ENCODE results near the gene PRTFDC1.
"Not testable (repeated sequence)": the region's sequence is repeated elsewhere in the genome, so short reads cannot be mapped to it uniquely, and the experiment has no call there.

PRTFDC1 gene

GRCh38 chr10:24929904-24930303 lies 22.5 kb downstream of the PRTFDC1 start:
- no peak for DNase-seq
- Mint-ChIP-seq H3K27me3 (no peaks in the 10 kb centered on the region), H3K9me3 (no peaks in the 10 kb centered on the region), H3K4me1 (ENCODE audit: low read depth) (peaks cover 9% of the 10 kb centered on the region), H3K4me3 (no peak overlapping the region), H3K36me3 (ENCODE audit: low read depth) (no peaks in the 10 kb centered on the region), H3K27ac (no peak overlapping the region)

GRCh38 chr10:24929056-24929544 lies 23.3 kb downstream of the PRTFDC1 start:
- DNase-seq = no peak
- H3K4me3 Mint-ChIP-seq = no peak overlapping the region
- H3K4me1 Mint-ChIP-seq (ENCODE audit: low read depth) = peaks cover 9% of the 10 kb centered on the region
- no peaks in the 10 kb centered on the region for H3K27me3 Mint-ChIP-seq
- no peaks in the 10 kb centered on the region for H3K36me3 Mint-ChIP-seq (ENCODE audit: low read depth)
- H3K27ac Mint-ChIP-seq = no peak overlapping the region
- peaks cover 3% of the 10 kb centered on the region for H3K9me3 Mint-ChIP-seq

GRCh38 chr10:24928163-24928562 lies 24.2 kb downstream of the PRTFDC1 start:
- H3K4me1 Mint-ChIP-seq (ENCODE audit: low read depth) = peaks cover 9% of the 10 kb centered on the region
- peaks cover 3% of the 10 kb centered on the region for H3K9me3 Mint-ChIP-seq
- no peak for DNase-seq
- H3K27me3 Mint-ChIP-seq = no peaks in the 10 kb centered on the region
- no peaks in the 10 kb centered on the region for H3K36me3 Mint-ChIP-seq (ENCODE audit: low read depth)
- no peak overlapping the region for H3K4me3 Mint-ChIP-seq
- H3K27ac Mint-ChIP-seq = no peak overlapping the region

GRCh38 chr10:24926557-24926956 lies 25.8 kb downstream of the PRTFDC1 start:
- H3K36me3 Mint-ChIP-seq (ENCODE audit: low read depth) = peaks cover 3% of the 10 kb centered on the region
- H3K4me1 Mint-ChIP-seq (ENCODE audit: low read depth) = peaks cover 21% of the 10 kb centered on the region
- H3K27ac Mint-ChIP-seq = no peak overlapping the region
- DNase-seq = no peak
- H3K9me3 Mint-ChIP-seq = peaks cover 6% of the 10 kb centered on the region
- no peaks in the 10 kb centered on the region for H3K27me3 Mint-ChIP-seq
- H3K4me3 Mint-ChIP-seq = no peak overlapping the region

GRCh38 chr10:24925799-24926198 lies 26.6 kb downstream of the PRTFDC1 start:
- Mint-ChIP-seq H3K27me3 (no peaks in the 10 kb centered on the region), H3K27ac (no peak overlapping the region), H3K9me3 (peaks cover 9% of the 10 kb centered on the region), H3K4me1 (ENCODE audit: low read depth) (peaks cover 29% of the 10 kb centered on the region), H3K4me3 (no peak overlapping the region), H3K36me3 (ENCODE audit: low read depth) (peaks cover 3% of the 10 kb centered on the region)
- no peak for DNase-seq

- not testable (repeated sequence) for H3K27ac Mint-ChIP-seq; H3K36me3 Mint-ChIP-seq (ENCODE audit: low read depth); H3K27me3 Mint-ChIP-seq; H3K4me3 Mint-ChIP-seq; DNase-seq
- Mint-ChIP-seq H3K4me1 (ENCODE audit: low read depth) (peaks cover 32% of the 10 kb centered on the region), H3K9me3 (peaks cover 13% of the 10 kb centered on the region)
These were observed 27.9 kb downstream of the PRTFDC1 start for GRCh38 chr10:24924483-24924882.

GRCh38 chr10:24922222-24922868 lies 30.1 kb downstream of the PRTFDC1 start:
- peaks cover 14% of the 10 kb centered on the region for H3K9me3 Mint-ChIP-seq
- H3K27ac Mint-ChIP-seq = peak overlapping the region; percentile 48
- not testable (repeated sequence) for DNase-seq; H3K36me3 Mint-ChIP-seq (ENCODE audit: low read depth); H3K27me3 Mint-ChIP-seq; H3K4me3 Mint-ChIP-seq
- peaks cover 25% of the 10 kb centered on the region for H3K4me1 Mint-ChIP-seq (ENCODE audit: low read depth)

- H3K27ac Mint-ChIP-seq = peak overlapping the region; percentile 92
- H3K36me3 Mint-ChIP-seq (ENCODE audit: low read depth) = peaks cover 5% of the 10 kb centered on the region
- DNase-seq = peak; percentile 72
- no peaks in the 10 kb centered on the region for H3K27me3 Mint-ChIP-seq
- peaks cover 14% of the 10 kb centered on the region for H3K9me3 Mint-ChIP-seq
- peak overlapping the region; percentile 39 for H3K4me3 Mint-ChIP-seq
- H3K4me1 Mint-ChIP-seq (ENCODE audit: low read depth) = peaks cover 23% of the 10 kb centered on the region
These were observed 31.2 kb downstream of the PRTFDC1 start for GRCh38 chr10:24920907-24921881.

GRCh38 chr10:24920192-24920591 lies 32.2 kb downstream of the PRTFDC1 start:
- H3K4me1 Mint-ChIP-seq (ENCODE audit: low read depth) = peaks cover 23% of the 10 kb centered on the region
- H3K27me3 Mint-ChIP-seq; H3K36me3 Mint-ChIP-seq (ENCODE audit: low read depth); H3K27ac Mint-ChIP-seq; H3K4me3 Mint-ChIP-seq; DNase-seq: not testable (repeated sequence)
- peaks cover 14% of the 10 kb centered on the region for H3K9me3 Mint-ChIP-seq

- Mint-ChIP-seq H3K9me3 (peaks cover 14% of the 10 kb centered on the region), H3K27ac (peak overlapping the region; percentile 68), H3K4me1 (ENCODE audit: low read depth) (peaks cover 23% of the 10 kb centered on the region)
- not testable (repeated sequence) for H3K27me3 Mint-ChIP-seq; DNase-seq; H3K4me3 Mint-ChIP-seq; H3K36me3 Mint-ChIP-seq (ENCODE audit: low read depth)
These were observed 32.8 kb downstream of the PRTFDC1 start for GRCh38 chr10:24919629-24920028.

- Mint-ChIP-seq H3K36me3 (ENCODE audit: low read depth) (peaks cover 5% of the 10 kb centered on the region), H3K4me3 (no peak overlapping the region), H3K4me1 (ENCODE audit: low read depth) (peaks cover 23% of the 10 kb centered on the region), H3K27ac (no peak overlapping the region), H3K9me3 (peaks cover 11% of the 10 kb centered on the region), H3K27me3 (no peaks in the 10 kb centered on the region)
- DNase-seq = no peak
These were observed 34.4 kb downstream of the PRTFDC1 start for GRCh38 chr10:24917979-24918378.

GRCh38 chr10:24917493-24917892 lies 34.9 kb downstream of the PRTFDC1 start:
- Mint-ChIP-seq H3K4me1 (ENCODE audit: low read depth) (peaks cover 24% of the 10 kb centered on the region), H3K4me3 (no peak overlapping the region), H3K36me3 (ENCODE audit: low read depth) (peaks cover 3% of the 10 kb centered on the region), H3K9me3 (peaks cover 11% of the 10 kb centered on the region), H3K27ac (no peak overlapping the region), H3K27me3 (no peaks in the 10 kb centered on the region)
- no peak for DNase-seq

- H3K4me1 Mint-ChIP-seq (ENCODE audit: low read depth) = peaks cover 19% of the 10 kb centered on the region
- H3K4me3 Mint-ChIP-seq = no peak overlapping the region
- H3K27me3 Mint-ChIP-seq = no peaks in the 10 kb centered on the region
- peaks cover 9% of the 10 kb centered on the region for H3K9me3 Mint-ChIP-seq
- no peak overlapping the region for H3K27ac Mint-ChIP-seq
- no peak for DNase-seq
- H3K36me3 Mint-ChIP-seq (ENCODE audit: low read depth) = peaks cover 2% of the 10 kb centered on the region
These were observed 36.0 kb downstream of the PRTFDC1 start for GRCh38 chr10:24916365-24916764.

- H3K9me3 Mint-ChIP-seq = peaks cover 5% of the 10 kb centered on the region
- H3K27ac Mint-ChIP-seq = no peak overlapping the region
- H3K4me3 Mint-ChIP-seq = no peak overlapping the region
- no peak for DNase-seq
- H3K4me1 Mint-ChIP-seq (ENCODE audit: low read depth) = peaks cover 16% of the 10 kb centered on the region
- no peaks in the 10 kb centered on the region for H3K27me3 Mint-ChIP-seq
- H3K36me3 Mint-ChIP-seq (ENCODE audit: low read depth) = peaks cover 2% of the 10 kb centered on the region
These were observed 37.1 kb downstream of the PRTFDC1 start for GRCh38 chr10:24915304-24915703.

GRCh38 chr10:24914148-24914547 lies 38.3 kb downstream of the PRTFDC1 start:
- Mint-ChIP-seq H3K4me1 (ENCODE audit: low read depth) (peaks cover 15% of the 10 kb centered on the region), H3K4me3 (no peak overlapping the region), H3K9me3 (no peaks in the 10 kb centered on the region), H3K27me3 (no peaks in the 10 kb centered on the region), H3K27ac (no peak overlapping the region), H3K36me3 (ENCODE audit: low read depth) (no peaks in the 10 kb centered on the region)
- DNase-seq = no peak
